Measurements from ENCODE around the gene MAP3K1. TPM values are rescaled to one million over a fixed set of nuclear protein-coding genes. Genes with fewer than 3 reads are reported as not detected.

The MAP3K1 gene
- total RNA-seq, 1 donor from 2014 or later, result 5.7 TPM

- Histone ChIP-seq H3K27ac (replicated peaks) (no peak overlapping the region), H3K9me3 (replicated peaks) (no peaks in the 10 kb centered on the region), H3K27me3 (ENCODE audit: low read depth) (no peaks in the 10 kb centered on the region), H3K36me3 (no peaks in the 10 kb centered on the region), H3K4me3 (no peak overlapping the region), H3K4me1 (peaks cover 29% of the 10 kb centered on the region)
- no peak for TF ChIP-seq CTCF (IDR thresholded peaks at IDR 0.05; ENCODE audit: borderline replicate concordance)
- intact Hi-C loops (cut with micrococcal nuclease), result no loop called here
- DNase-seq, result no peak
Measured at GRCh38 chr5:56812110-56812509, 3.2 kb upstream of the MAP3K1 start.

- no peak for DNase-seq
- no peaks in the 10 kb centered on the region for H3K9me3 ChIP-seq (replicated peaks)
- no peaks in the 10 kb centered on the region for H3K27me3 ChIP-seq (ENCODE audit: low read depth)
- no peak overlapping the region for H3K27ac ChIP-seq (replicated peaks)
- peaks cover 41% of the 10 kb centered on the region for H3K4me1 ChIP-seq
- no peak overlapping the region for H3K4me3 ChIP-seq
- TF ChIP-seq CTCF (IDR thresholded peaks at IDR 0.05; ENCODE audit: borderline replicate concordance), result no peak
- no peaks in the 10 kb centered on the region for H3K36me3 ChIP-seq
- intact Hi-C loops (cut with micrococcal nuclease), result no loop called here
Measured at GRCh38 chr5:56813302-56813701, 2.0 kb upstream of the MAP3K1 start.

GRCh38 chr5:56814361-56814962 is 887 bp upstream of the MAP3K1 start:
- H3K27ac ChIP-seq (replicated peaks), result peak overlapping the region; percentile 97
- peaks cover 53% of the 10 kb centered on the region for H3K4me1 ChIP-seq
- no peaks in the 10 kb centered on the region for H3K9me3 ChIP-seq (replicated peaks)
- H3K27me3 ChIP-seq (ENCODE audit: low read depth), result no peaks in the 10 kb centered on the region
- intact Hi-C loops (cut with micrococcal nuclease), result no loop called here
- no peak for TF ChIP-seq CTCF (IDR thresholded peaks at IDR 0.05; ENCODE audit: borderline replicate concordance)
- peak; percentile 44 for DNase-seq
- no peaks in the 10 kb centered on the region for H3K36me3 ChIP-seq
- peak overlapping the region; percentile 92 for H3K4me3 ChIP-seq

GRCh38 chr5:56815658-56816545 is 553 bp downstream of the MAP3K1 start:
- H3K9me3 ChIP-seq (replicated peaks), result no peaks in the 10 kb centered on the region
- H3K27me3 ChIP-seq (ENCODE audit: low read depth), result no peaks in the 10 kb centered on the region
- TF ChIP-seq CTCF (IDR thresholded peaks at IDR 0.05; ENCODE audit: borderline replicate concordance), result no peak
- peak overlapping the region; percentile 97 for H3K27ac ChIP-seq (replicated peaks)
- no peaks in the 10 kb centered on the region for H3K36me3 ChIP-seq
- H3K4me3 ChIP-seq, result peak overlapping the region; percentile 92
- no peak for DNase-seq
- peaks cover 67% of the 10 kb centered on the region for H3K4me1 ChIP-seq
- intact Hi-C loops (cut with micrococcal nuclease), result no loop called here

- Histone ChIP-seq H3K27me3 (ENCODE audit: low read depth) (no peaks in the 10 kb centered on the region), H3K36me3 (no peaks in the 10 kb centered on the region), H3K27ac (replicated peaks) (peak overlapping the region; percentile 97), H3K4me1 (peaks cover 74% of the 10 kb centered on the region), H3K9me3 (replicated peaks) (no peaks in the 10 kb centered on the region), H3K4me3 (peak overlapping the region; percentile 92)
- peak; percentile 45 for DNase-seq
- intact Hi-C loops (cut with micrococcal nuclease), result no loop called here
- TF ChIP-seq CTCF (IDR thresholded peaks at IDR 0.05; ENCODE audit: borderline replicate concordance), result no peak
Measured at GRCh38 chr5:56816546-56817081, 1.3 kb downstream of the MAP3K1 start.
